ENCODE results near the gene SLC6A18. TPM values are rescaled to one million over a fixed set of nuclear protein-coding genes. Genes with fewer than 3 reads are reported as not detected.

SLC6A18 gene
- total and polyA plus RNA-seq, 2 of the 13 experiments (the other 11 are each of a cell fraction or from before 2014, with no cell fraction given): not detected

DNA sequence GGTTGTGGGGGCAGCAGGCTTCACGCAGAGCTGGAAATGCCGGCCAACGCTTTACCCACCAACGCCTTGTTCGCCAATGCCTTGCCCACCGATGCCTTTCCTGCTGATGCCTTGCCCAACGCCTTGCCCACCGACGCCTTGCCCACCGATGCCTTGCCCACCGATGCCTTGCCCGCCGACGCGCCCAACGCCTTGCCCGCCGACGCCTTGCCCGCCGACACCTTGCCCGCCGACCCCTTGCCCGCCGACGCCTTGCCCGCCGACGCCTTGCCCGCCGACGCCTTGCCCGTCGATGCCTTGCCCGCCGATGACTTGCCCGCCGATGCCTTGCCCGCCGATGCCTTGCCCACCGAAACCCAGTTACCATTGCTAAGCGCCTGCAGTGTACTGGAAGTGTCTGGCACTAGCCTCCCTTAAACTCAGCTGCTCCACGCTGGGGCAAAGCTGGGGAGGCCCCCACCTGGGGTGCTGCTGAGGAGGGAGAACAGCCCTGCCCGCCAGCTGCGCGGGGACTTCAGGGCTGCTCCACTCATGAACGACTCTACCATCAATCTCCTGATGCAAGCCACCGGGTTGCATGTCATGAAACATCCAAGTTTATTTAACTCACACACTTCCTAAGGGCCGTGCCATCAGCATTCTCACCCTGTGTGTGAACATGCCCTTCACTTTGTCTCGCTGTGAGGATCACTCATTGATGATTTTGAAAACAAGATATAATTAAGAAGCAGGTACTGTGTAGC is 1.8 kb downstream of the SLC6A18 start:
- BruUV-seq (replicated peaks): no TSS peak
- Histone ChIP-seq H3K4me2 (ENCODE audit: low read depth, low read length) (no peak overlapping the region), H3K79me2 (ENCODE audit: insufficient read depth, low read length) (no peaks in the 10 kb centered on the region), H3K27me3 (ENCODE audit: control insufficient read depth in 1 of 2, insufficient read depth in 2 of 2, low read length in 2 of 2) (peaks cover 15 to 76% of the 10 kb centered on the region in 2 experiments; a peak in 4 of 5 replicates), H3K36me3 (replicated peaks in 1 of 2; ENCODE audit: control insufficient read depth in 1 of 2, insufficient read depth in 2 of 2, low read length in 2 of 2) (no peaks in the 10 kb centered on the region), H3K27ac (ENCODE audit: extremely low read length, insufficient read depth, low read length) (no peak overlapping the region), H4K20me1 (ENCODE audit: insufficient read depth, low read length) (no peaks in the 10 kb centered on the region), H3K4me3 (replicated peaks in 1 of 3; ENCODE audit: insufficient read depth in 1 of 3, low read depth in 2 of 3, low read length in 3 of 3) (no peak overlapping the region), H2AFZ (ENCODE audit: low read length) (no peak overlapping the region), H3K9ac (ENCODE audit: insufficient read depth, low read depth, low read length) (no peak overlapping the region), H3K4me1 (ENCODE audit: insufficient read depth, low read length) (no peaks in the 10 kb centered on the region), H3K9me3 (ENCODE audit: low read length) (no peaks in the 10 kb centered on the region)
- TF ChIP-seq HNRNPL (IDR thresholded peaks at IDR 0.05; ENCODE audit: low read depth, low read length) (0 out of 2 replicates have a peak, but pooled peaks have one; percentile 63), ZBTB3 (CRISPR knock-in tag; IDR thresholded peaks at IDR 0.05; ENCODE audit: borderline replicate concordance, low read depth) (no peak)
- TF ChIP-seq, protein P1, sequence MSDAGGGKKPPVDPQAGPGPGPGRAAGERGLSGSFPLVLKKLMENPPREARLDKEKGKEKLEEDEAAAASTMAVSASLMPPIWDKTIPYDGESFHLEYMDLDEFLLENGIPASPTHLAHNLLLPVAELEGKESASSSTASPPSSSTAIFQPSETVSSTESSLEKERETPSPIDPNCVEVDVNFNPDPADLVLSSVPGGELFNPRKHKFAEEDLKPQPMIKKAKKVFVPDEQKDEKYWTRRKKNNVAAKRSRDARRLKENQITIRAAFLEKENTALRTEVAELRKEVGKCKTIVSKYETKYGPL (CRISPR knock-in tag; IDR thresholded peaks at IDR 0.05): no peak
- FAIRE-seq: no peak
- no peak for ATAC-seq
- intact Hi-C loops (cut with micrococcal nuclease; ENCODE audit: unreplicated experiment): no loop called here
- no peak for DNase-seq (ENCODE audit: low spot score)
- in situ Hi-C loops (cut with HindIII; ENCODE audit: extremely low pct_ligation_motif_present, low pct_unique_long_range_greater_than_20kb): no loop called here
- CTCF ChIA-PET (ENCODE audit: low intra/inter-chr PET ratio, low total read pairs): no interaction called here
- 78% methylated on average over 46 of the region's 50 CpGs for WGBS (ENCODE audit: low lambda C conversion rate)
- POLR2A ChIA-PET: no interaction called here

DNA sequence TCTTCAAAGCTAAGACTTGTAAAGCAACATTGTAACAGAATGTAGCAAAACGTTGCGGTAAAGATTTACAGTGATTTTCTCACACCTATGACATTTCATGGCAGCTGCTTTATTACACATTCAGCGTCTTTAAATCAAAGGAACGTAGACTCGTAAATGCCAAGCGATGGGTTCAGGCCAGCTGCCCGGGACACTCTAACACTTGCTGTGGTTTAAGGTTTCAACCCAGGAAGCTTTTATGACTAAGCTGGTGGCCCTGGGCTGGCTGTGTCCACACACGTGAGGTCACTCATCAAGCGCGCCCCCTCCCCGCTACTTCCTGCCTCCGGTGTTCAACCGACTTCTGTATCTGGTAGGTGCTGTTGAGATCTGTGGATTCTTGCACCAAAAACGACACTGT is 2.5 kb downstream of the SLC6A18 start:
- H3K4me2 ChIP-seq (ENCODE audit: low read depth, low read length): no peak overlapping the region
- ATAC-seq (peak; percentile 33; the same call in 1 of the 3 replicates), FAIRE-seq (no peak), DNase-seq (ENCODE audit: low spot score) (peak; percentile 23)
- no peak overlapping the region for H3K27ac ChIP-seq (ENCODE audit: extremely low read length, insufficient read depth, low read length)
- H3K4me1 ChIP-seq (ENCODE audit: insufficient read depth, low read length): no peaks in the 10 kb centered on the region
- H3K79me2 ChIP-seq (ENCODE audit: insufficient read depth, low read length): no peaks in the 10 kb centered on the region
- ChIA-PET CTCF (ENCODE audit: low intra/inter-chr PET ratio, low total read pairs) (no interaction called here), POLR2A (no interaction called here)
- WGBS (ENCODE audit: low lambda C conversion rate): 54% methylated on average over 13 of the region's 14 CpGs
- H4K20me1 ChIP-seq (ENCODE audit: insufficient read depth, low read length): no peaks in the 10 kb centered on the region
- H3K36me3 ChIP-seq (replicated peaks in 1 of 2; ENCODE audit: control insufficient read depth in 1 of 2, insufficient read depth in 2 of 2, low read length in 2 of 2): no peaks in the 10 kb centered on the region
- no peak overlapping the region for H3K4me3 ChIP-seq (replicated peaks in 1 of 3; ENCODE audit: insufficient read depth in 1 of 3, low read depth in 2 of 3, low read length in 3 of 3)
- intact Hi-C loops (cut with micrococcal nuclease; ENCODE audit: unreplicated experiment): no loop called here
- peaks cover 16 to 81% of the 10 kb centered on the region in 2 experiments for H3K27me3 ChIP-seq (ENCODE audit: control insufficient read depth in 1 of 2, insufficient read depth in 2 of 2, low read length in 2 of 2)
- no peak overlapping the region for H3K9ac ChIP-seq (ENCODE audit: insufficient read depth, low read depth, low read length)
- H2AFZ ChIP-seq (ENCODE audit: low read length): no peak overlapping the region
- H3K9me3 ChIP-seq (ENCODE audit: low read length): no peaks in the 10 kb centered on the region
- BruUV-seq (replicated peaks): no TSS peak
- in situ Hi-C loops (cut with HindIII; ENCODE audit: extremely low pct_ligation_motif_present, low pct_unique_long_range_greater_than_20kb): no loop called here
- TF ChIP-seq BHLHE40 (IDR thresholded peaks at IDR 0.05; ENCODE audit: low read length): peak; percentile 74
- TF ChIP-seq NPAS2 (CRISPR knock-in tag; IDR thresholded peaks at IDR 0.05; ENCODE audit: borderline replicate concordance): no peak
- TF ChIP-seq SALL2 (CRISPR knock-in tag; IDR thresholded peaks at IDR 0.05): no peak
- TF ChIP-seq, protein P2, sequence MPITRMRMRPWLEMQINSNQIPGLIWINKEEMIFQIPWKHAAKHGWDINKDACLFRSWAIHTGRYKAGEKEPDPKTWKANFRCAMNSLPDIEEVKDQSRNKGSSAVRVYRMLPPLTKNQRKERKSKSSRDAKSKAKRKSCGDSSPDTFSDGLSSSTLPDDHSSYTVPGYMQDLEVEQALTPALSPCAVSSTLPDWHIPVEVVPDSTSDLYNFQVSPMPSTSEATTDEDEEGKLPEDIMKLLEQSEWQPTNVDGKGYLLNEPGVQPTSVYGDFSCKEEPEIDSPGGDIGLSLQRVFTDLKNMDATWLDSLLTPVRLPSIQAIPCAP (CRISPR knock-in tag; IDR thresholded peaks at IDR 0.05; ENCODE audit: low read depth): no peak
- TF ChIP-seq, protein P3, sequence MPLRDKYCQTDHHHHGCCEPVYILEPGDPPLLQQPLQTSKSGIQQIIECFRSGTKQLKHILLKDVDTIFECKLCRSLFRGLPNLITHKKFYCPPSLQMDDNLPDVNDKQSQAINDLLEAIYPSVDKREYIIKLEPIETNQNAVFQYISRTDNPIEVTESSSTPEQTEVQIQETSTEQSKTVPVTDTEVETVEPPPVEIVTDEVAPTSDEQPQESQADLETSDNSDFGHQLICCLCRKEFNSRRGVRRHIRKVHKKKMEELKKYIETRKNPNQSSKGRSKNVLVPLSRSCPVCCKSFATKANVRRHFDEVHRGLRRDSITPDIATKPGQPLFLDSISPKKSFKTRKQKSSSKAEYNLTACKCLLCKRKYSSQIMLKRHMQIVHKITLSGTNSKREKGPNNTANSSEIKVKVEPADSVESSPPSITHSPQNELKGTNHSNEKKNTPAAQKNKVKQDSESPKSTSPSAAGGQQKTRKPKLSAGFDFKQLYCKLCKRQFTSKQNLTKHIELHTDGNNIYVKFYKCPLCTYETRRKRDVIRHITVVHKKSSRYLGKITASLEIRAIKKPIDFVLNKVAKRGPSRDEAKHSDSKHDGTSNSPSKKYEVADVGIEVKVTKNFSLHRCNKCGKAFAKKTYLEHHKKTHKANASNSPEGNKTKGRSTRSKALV (CRISPR knock-in tag; IDR thresholded peaks at IDR 0.05): no peak
- TF ChIP-seq ZKSCAN1 (IDR thresholded peaks at IDR 0.05; ENCODE audit: low read length): no peak
- no peak for TF ChIP-seq KMT2A (CRISPR knock-in tag; IDR thresholded peaks at IDR 0.05)
- no peak for TF ChIP-seq PCBP1 (IDR thresholded peaks at IDR 0.05; ENCODE audit: borderline replicate concordance, low read depth, low read length)
- no peak for TF ChIP-seq RFX5 (IDR thresholded peaks at IDR 0.05; ENCODE audit: low read depth, low read length)
- TF ChIP-seq FOSL2 (CRISPR knock-in tag; IDR thresholded peaks at IDR 0.05): peak; percentile 24; the same call in 1 of the 2 replicates
- no peak for TF ChIP-seq ZNF143 (CRISPR knock-in tag; IDR thresholded peaks at IDR 0.05)
- TF ChIP-seq ATRX (CRISPR knock-in tag; IDR thresholded peaks at IDR 0.05; ENCODE audit: borderline replicate concordance): no peak
- TF ChIP-seq XRCC5 (optimal IDR thresholded peaks at IDR 0.05; ENCODE audit: low read length): no peak

Data from HepG2 (cell line).